GM13977 (cell line): Measurements from ENCODE around the gene ADGRA1.

ENCODE experiments used
- DNase-seq: peaks from one replicate; pipeline ENCODE4 v3.0.0; 2012; ENCODE audit warnings: low spot score
- CTCF ChIP-seq: IDR thresholded peaks from 2 replicates; pipeline ENCODE4 v1.5.1; 2012; ENCODE audit warnings: mild to moderate bottlenecking, control low read depth; ENCODE audit not compliant: insufficient read depth; ENCODE audit errors: extremely low read depth, missing control alignments
- in situ Hi-C: fragments of 300-500 bp; cut with MboI; formaldehyde crosslinking; loops from one replicate; pipeline ENCODE4 v1.12.0; 2022; ENCODE audit warnings: low sequenced_read_pairs, low pct_unique_long_range_greater_than_20kb, mixed read lengths, inconsistent platforms; ENCODE audit not compliant: unreplicated experiment

The ADGRA1 gene

GRCh38 chr10:133103311-133103910 lies 15.7 kb downstream of the ADGRA1 start:
- in situ Hi-C loops: no loop called here
- TF ChIP-seq CTCF: no peak
- no peak for DNase-seq

- DNase-seq: no peak
- TF ChIP-seq CTCF: no peak
- in situ Hi-C loops: no loop called here
These were observed 16.6 kb downstream of the ADGRA1 start for GRCh38 chr10:133104068-133104962.

GRCh38 chr10:133104963-133105640 lies 17.4 kb downstream of the ADGRA1 start:
- no peak for TF ChIP-seq CTCF
- in situ Hi-C loops: no loop called here
- no peak for DNase-seq

- DNase-seq: no peak
- in situ Hi-C loops: no loop called here
- no peak for TF ChIP-seq CTCF
These were observed 18.1 kb downstream of the ADGRA1 start for GRCh38 chr10:133105686-133106390.

GRCh38 chr10:133106516-133106915 lies 18.8 kb downstream of the ADGRA1 start:
- in situ Hi-C loops: no loop called here
- DNase-seq: no peak
- no peak for TF ChIP-seq CTCF

GRCh38 chr10:133107442-133107841 lies 19.7 kb downstream of the ADGRA1 start:
- TF ChIP-seq CTCF: no peak
- in situ Hi-C loops: no loop called here
- no peak for DNase-seq
